KBM-7 (cell line): ENCODE measurements around the gene FLRT2.
A peak's percentile ranks its signal among the peaks of the same experiment; 100 is the strongest.

Experiments
- DNase-seq: peaks from one replicate; pipeline ENCODE4 v3.0.0-alpha.2; 2015
- in situ Hi-C: fragments of 300-500 bp; cut with MboI; formaldehyde crosslinking; loops from 2 replicates; pipeline ENCODE4 v1.14.3; 2020; ENCODE audit warnings: low sequenced_read_pairs, low pct_unique_long_range_greater_than_20kb, mixed read lengths

Gene FLRT2

GRCh38 chr14:85528080-85528896 is 1.7 kb upstream of the FLRT2 start:
- DNase-seq, result no peak

GRCh38 chr14:85528897-85529631 is 880 bp upstream of the FLRT2 start:
- in situ Hi-C loops, result no loop called here
- no peak for DNase-seq

More at GRCh38 chr14:85528080-85528896, 1.7 kb upstream of the FLRT2 start:
- in situ Hi-C loops, result no loop called here

- DNase-seq, result no peak
Measured at GRCh38 chr14:85530626-85531025, 682 bp downstream of the FLRT2 start.

GRCh38 chr14:85531141-85531586 is 1.2 kb downstream of the FLRT2 start:
- in situ Hi-C loops, result no loop called here
- DNase-seq, result no peak

More at GRCh38 chr14:85530626-85531025, 682 bp downstream of the FLRT2 start:
- in situ Hi-C loops, result no loop called here

GRCh38 chr14:85531587-85532373 is 1.8 kb downstream of the FLRT2 start:
- DNase-seq, result peak; percentile 68

GRCh38 chr14:85532374-85533022 is 2.6 kb downstream of the FLRT2 start:
- in situ Hi-C loops, result no loop called here
- no peak for DNase-seq

More at GRCh38 chr14:85531587-85532373, 1.8 kb downstream of the FLRT2 start:
- in situ Hi-C loops, result no loop called here

GRCh38 chr14:85533023-85533860 is 3.3 kb downstream of the FLRT2 start:
- in situ Hi-C loops, result no loop called here
- DNase-seq, result no peak

- DNase-seq, result no peak
- in situ Hi-C loops, result no loop called here
Measured at GRCh38 chr14:85533861-85534291, 3.9 kb downstream of the FLRT2 start.

GRCh38 chr14:85534458-85535293 is 4.7 kb downstream of the FLRT2 start:
- in situ Hi-C loops, result no loop called here
- DNase-seq, result no peak

- in situ Hi-C loops, result no loop called here
- DNase-seq, result no peak
Measured at GRCh38 chr14:85535321-85535720, 5.4 kb downstream of the FLRT2 start.

GRCh38 chr14:85535991-85536832 is 6.3 kb downstream of the FLRT2 start:
- peak; percentile 13 for DNase-seq
- in situ Hi-C loops, result no loop called here

- DNase-seq, result no peak
- in situ Hi-C loops, result no loop called here
Measured at GRCh38 chr14:85536833-85537190, 6.9 kb downstream of the FLRT2 start.

GRCh38 chr14:85537526-85537925 is 7.6 kb downstream of the FLRT2 start:
- in situ Hi-C loops, result no loop called here
- no peak for DNase-seq

GRCh38 chr14:85538636-85539035 is 8.7 kb downstream of the FLRT2 start:
- no peak for DNase-seq
- in situ Hi-C loops, result no loop called here

GRCh38 chr14:85539510-85539909 is 9.6 kb downstream of the FLRT2 start:
- in situ Hi-C loops, result no loop called here
- DNase-seq, result no peak

- DNase-seq, result no peak
- in situ Hi-C loops, result no loop called here
Measured at GRCh38 chr14:85542623-85543022, 12.7 kb downstream of the FLRT2 start.

- DNase-seq, result no peak
- in situ Hi-C loops, result no loop called here
Measured at GRCh38 chr14:85545738-85546137, 15.8 kb downstream of the FLRT2 start.
